IMR-90 (cell line): ENCODE data around the gene MACC1. TPM values are rescaled to one million over a fixed set of nuclear protein-coding genes. Genes with fewer than 3 reads are reported as not detected.

ENCODE experiments used
- ATAC-seq: fragments of 200-7000 bp; cut with Tn5 transposase; 2 replicates; pipeline ENCODE4 v1.9.1; 2020; ENCODE audit warnings: low read depth, mild to moderate bottlenecking, moderate library complexity
- BruUV-seq: library from RNA; stranded (reverse); fragments of 400-500 nt; replicated peaks from 2 replicates; lab custom pipeline; 2021; lab: Mats Ljungman, UMichigan
- CTCF ChIA-PET: fragments of 300-600 bp; formaldehyde crosslinking; extraction: SDS; loops from one replicate; lab custom pipeline; 2021; ENCODE audit warnings: antibody characterized with exemption; lab: Yijun Ruan, JAX
- POLR2A ChIA-PET: fragments of 300-600 bp; sonication (Branson Sonifier 250); formaldehyde crosslinking; loops from one replicate; lab custom pipeline; 2022; ENCODE audit warnings: antibody characterized with exemption; ENCODE audit not compliant: unreplicated experiment; lab: Charles Lee
- DNase-seq: peaks from one replicate; pipeline ENCODE4 v3.0.0; 2013
- H2AFZ ChIP-seq: replicated peaks from 2 replicates; pipeline ENCODE3; 2013; ENCODE audit warnings: low read length, mild to moderate bottlenecking; ENCODE audit not compliant: poor library complexity
- H2AK5ac ChIP-seq: 2 replicates; pipeline ENCODE4 v1.6.1; 2013; ENCODE audit warnings: low read depth, low read length, inconsistent platforms
- H2AK9ac ChIP-seq: replicated peaks from 2 replicates; pipeline ENCODE3; 2013; ENCODE audit warnings: mild to moderate bottlenecking, low read depth, low read length, moderate library complexity; ENCODE audit not compliant: poor library complexity
- H2BK120ac ChIP-seq: 2 replicates; pipeline ENCODE4 v1.6.1; 2013; ENCODE audit warnings: low read depth, low read length, inconsistent platforms
- H2BK15ac ChIP-seq: 3 replicates; pipeline ENCODE4 v1.6.1; 2013; ENCODE audit warnings: low read depth, low read length, inconsistent platforms
- H2BK20ac ChIP-seq: 2 replicates; pipeline ENCODE4 v1.6.1; 2013; ENCODE audit warnings: low read depth, mild to moderate bottlenecking, inconsistent platforms, low read length, moderate library complexity
- H2BK5ac ChIP-seq: 2 replicates; pipeline ENCODE4 v1.6.1; 2013; ENCODE audit warnings: mild to moderate bottlenecking, low read depth, low read length, inconsistent platforms; ENCODE audit not compliant: poor library complexity, severe bottlenecking
- H3K14ac ChIP-seq: replicated peaks from 2 replicates; pipeline ENCODE4 v1.6.1; 2013; ENCODE audit warnings: low read depth, low read length, inconsistent platforms
- H3K18ac ChIP-seq: 2 replicates; pipeline ENCODE4 v1.6.1; 2013; ENCODE audit warnings: low read depth, low read length, control low read depth
- H3K23ac ChIP-seq: 2 replicates; pipeline ENCODE4 v1.6.1; 2013; ENCODE audit warnings: low read depth, low read length, inconsistent platforms
- H3K27ac ChIP-seq: 2 replicates; pipeline ENCODE4 v1.5.1; 2013; ENCODE audit warnings: mild to moderate bottlenecking, control low read depth, low read length; ENCODE audit not compliant: insufficient read depth
- H3K27me3 ChIP-seq: 2 replicates; pipeline ENCODE4 v1.6.1; 2013; ENCODE audit warnings: low read length; ENCODE audit not compliant: control insufficient read depth, insufficient read depth
- H3K36me3 ChIP-seq: 2 replicates; pipeline ENCODE4 v1.6.1; 2013; ENCODE audit warnings: low read length, mixed read lengths; ENCODE audit not compliant: control insufficient read depth, insufficient read depth
- H3K4ac ChIP-seq: 2 replicates; pipeline ENCODE4 v1.6.1; 2013; ENCODE audit warnings: low read depth, low read length, inconsistent platforms
- H3K4me1 ChIP-seq: 2 replicates; pipeline ENCODE4 v1.6.1; 2013; ENCODE audit warnings: low read length, mixed read lengths; ENCODE audit not compliant: control insufficient read depth, insufficient read depth
- H3K4me2 ChIP-seq: 2 replicates; pipeline ENCODE4 v1.6.1; 2013; ENCODE audit warnings: low read depth, mild to moderate bottlenecking, control low read depth, low read length, moderate library complexity
- H3K4me3 ChIP-seq: 2 replicates; pipeline ENCODE4 v1.5.1; 2013; ENCODE audit warnings: low read depth, mild to moderate bottlenecking, control low read depth, low read length, moderate library complexity; ENCODE audit not compliant: insufficient read depth
- H3K56ac ChIP-seq: 2 replicates; pipeline ENCODE4 v1.6.1; 2013; ENCODE audit warnings: low read length, inconsistent platforms; ENCODE audit not compliant: insufficient read depth; ENCODE audit errors: extremely low read depth
- H3K79me1 ChIP-seq, 2 experiments: 2 replicates each; pipeline ENCODE4 v1.6.1; 2013; ENCODE audit warnings: low read length in 2 of 2, inconsistent platforms in 1 of 2, low read depth in 1 of 2
- H3K9ac ChIP-seq: 2 replicates; pipeline ENCODE4 v1.6.1; 2013; ENCODE audit warnings: low read depth, low read length, control low read depth
- H3K9me1 ChIP-seq: 2 replicates; pipeline ENCODE4 v1.6.1; 2013; ENCODE audit warnings: low read length, inconsistent platforms; ENCODE audit not compliant: insufficient read depth
- H3K9me3 ChIP-seq: 2 replicates; pipeline ENCODE4 v1.6.1; 2013; ENCODE audit warnings: low read length; ENCODE audit not compliant: control insufficient read depth, insufficient read depth
- H4K20me1 ChIP-seq: 2 replicates; pipeline ENCODE4 v1.6.1; 2013; ENCODE audit warnings: low read length, inconsistent platforms; ENCODE audit not compliant: insufficient read depth
- H4K5ac ChIP-seq: 2 replicates; pipeline ENCODE4 v1.6.1; 2013; ENCODE audit warnings: mild to moderate bottlenecking, low read depth, low read length, control low read depth
- H4K8ac ChIP-seq, 2 experiments: 2 replicates each; pipeline ENCODE4 v1.6.1; 2013; ENCODE audit warnings: low read depth in 2 of 2, low read length in 2 of 2, control low read depth in 1 of 2, inconsistent platforms in 1 of 2
- H4K91ac ChIP-seq: 2 replicates; pipeline ENCODE4 v1.6.1; 2013; ENCODE audit warnings: low read depth, low read length, inconsistent platforms; ENCODE audit not compliant: insufficient read depth
- CHD1 ChIP-seq: IDR thresholded peaks from 2 replicates; pipeline ENCODE4 v1.6.1; 2012; ENCODE audit warnings: low read depth, low read length, improper control_type of control experiment
- ELK1 ChIP-seq: fragments of 150-350 bp; IDR thresholded peaks from 2 replicates; pipeline ENCODE4 v1.6.1; 2016; ENCODE audit warnings: low read depth, mild to moderate bottlenecking, low read length, moderate library complexity, borderline replicate concordance
- FOS ChIP-seq: fragments of 150-350 bp; IDR thresholded peaks from 2 replicates; pipeline ENCODE4 v1.6.1; 2016; ENCODE audit warnings: low read depth, low read length
- MAFK ChIP-seq: IDR thresholded peaks from 2 replicates; pipeline ENCODE4 v1.6.1; 2012; ENCODE audit warnings: low read depth, low read length, improper control_type of control experiment
- POLR2A ChIP-seq: IDR thresholded peaks from 2 replicates; pipeline ENCODE4 v1.6.1; 2012; ENCODE audit warnings: mild to moderate bottlenecking, low read depth, low read length
- RAD21 ChIP-seq: IDR thresholded peaks from 2 replicates; pipeline ENCODE4 v1.6.1; 2012; ENCODE audit warnings: low read length, improper control_type of control experiment
- RCOR1 ChIP-seq: IDR thresholded peaks from 2 replicates; pipeline ENCODE4 v1.6.1; 2012; ENCODE audit warnings: mild to moderate bottlenecking, low read length, improper control_type of control experiment; ENCODE audit not compliant: insufficient replicate concordance
- RFX5 ChIP-seq: IDR thresholded peaks from 2 replicates; pipeline ENCODE4 v1.8.0; 2012; ENCODE audit warnings: low read depth, mild to moderate bottlenecking, low read length, moderate library complexity
- SMC3 ChIP-seq: fragments of 150-350 bp; IDR thresholded peaks from 2 replicates; pipeline ENCODE4 v1.6.1; 2016; ENCODE audit warnings: low read depth, mild to moderate bottlenecking, antibody characterized with exemption, low read length, moderate library complexity
- WGBS, 2 experiments: methylation state at CpG; one replicate each; pipeline versions ENCODE4 v1.1.5 to v1.1.7; 2013; ENCODE audit warnings: missing lambda C conversion rate in 2 of 2; ENCODE audit not compliant: insufficient read length in 1 of 2; ENCODE audit errors: extremely low coverage in 2 of 2; 5-methylcytosine and 5-hydroxymethylcytosine counted together
- dilution Hi-C: fragments of 300-500 bp; cut with HindIII; formaldehyde crosslinking; loops from one replicate; pipeline ENCODE4 v1.14.3; 2018; ENCODE audit warnings: low sequenced_read_pairs; ENCODE audit not compliant: unreplicated experiment
- in situ Hi-C: fragments of 300-500 bp; cut with MboI; formaldehyde crosslinking; loops from 3 replicates; pipeline ENCODE4 v1.14.3; 2019; ENCODE audit warnings: low sequenced_read_pairs, inconsistent platforms, mixed read lengths
- intact Hi-C: fragments of 100-400 bp; cut with micrococcal nuclease; formaldehyde crosslinking; loops from 2 replicates; pipeline ENCODE4 v1.10.0; 2022
- polyA plus RNA-seq, 3 experiments: library from polyadenylated mRNA; depleted of rRNA; stranded (reverse); fragments of >200 nt; gene quantifications; 2 replicates each; pipeline ENCODE4 v1.2.3, GENCODE V29; 2012; ENCODE audit warnings: low replicate concordance in 1 of 3
- total RNA-seq: library from RNA; depleted of rRNA; stranded (reverse); fragments of >200 nt; gene quantifications from 2 replicates; pipeline ENCODE4 v1.2.3, GENCODE V29; 2012

Gene MACC1
- total and polyA plus RNA-seq, 2 of the 4 experiments (the other 2 are of a cell fraction), result under 0.01 TPM; not detected in 1

- H4K5ac ChIP-seq, result no peak overlapping the region
- H3K9me1 ChIP-seq, result peaks cover 3% of the 10 kb centered on the region; the same call in 1 of the 2 replicates
- CTCF ChIA-PET, result no interaction called here
- no peaks in the 10 kb centered on the region for H3K27me3 ChIP-seq
- no peaks in the 10 kb centered on the region for H3K36me3 ChIP-seq
- H3K79me1 ChIP-seq, result no peaks in the 10 kb centered on the region
- H2AFZ ChIP-seq, result peak overlapping the region; percentile 26
- H3K23ac ChIP-seq, result no peak overlapping the region
- peak; percentile 61 for ATAC-seq
- H3K18ac ChIP-seq, result no peak overlapping the region
- no peak overlapping the region for H3K4me2 ChIP-seq
- H3K56ac ChIP-seq, result no peak overlapping the region
- H2BK5ac ChIP-seq, result no peak overlapping the region
- no peak overlapping the region for H2BK15ac ChIP-seq
- H3K14ac ChIP-seq, result 0 out of 2 replicates have a peak overlapping the region, but pooled peaks have one; percentile 63
- no peaks in the 10 kb centered on the region for H4K20me1 ChIP-seq
- H3K4me1 ChIP-seq, result no peaks in the 10 kb centered on the region
- H3K9ac ChIP-seq, result no peak overlapping the region
- intact Hi-C loops, result no loop called here
- H2BK20ac ChIP-seq, result no peak overlapping the region
- in situ Hi-C loops, result no loop called here
- no peak for TF ChIP-seq RFX5
- TF ChIP-seq FOS, result no peak
- TF ChIP-seq MAFK, result no peak
- TF ChIP-seq SMC3, result no peak
- TF ChIP-seq RCOR1, result no peak
- TF ChIP-seq CHD1, result no peak
- TF ChIP-seq POLR2A, result no peak
- TF ChIP-seq RAD21, result no peak
- no peak for TF ChIP-seq ELK1
- no TSS peak for BruUV-seq
- H4K8ac ChIP-seq, result no peak overlapping the region
- 36% methylated on average over 1 of the region's 1 CpG; no CpG with 5 or more reads in 1 of the 2 experiments for WGBS, 2 experiments
- H2AK5ac ChIP-seq, result 0 out of 2 replicates have a peak overlapping the region, but pooled peaks have one; percentile 43
- no peak overlapping the region for H3K4me3 ChIP-seq
- no peak overlapping the region for H4K91ac ChIP-seq
- dilution Hi-C loops, result no loop called here
- no peak overlapping the region for H3K4ac ChIP-seq
- H2AK9ac ChIP-seq, result no peak overlapping the region
- no peak overlapping the region for H2BK120ac ChIP-seq
- POLR2A ChIA-PET, result interaction anchor here (0.6 kb wide), 1 partner anchor 148 kb away, joined by 4 read pairs; no protein-coding TSS in a partner anchor
- H3K27ac ChIP-seq, result no peak overlapping the region
- peak; percentile 48 for DNase-seq
- no peaks in the 10 kb centered on the region for H3K9me3 ChIP-seq
Measured at GRCh38 chr7:20260223-20260622, 43.0 kb upstream of the MACC1 start.
